ENCODE results near the gene MSH6. TPM values are rescaled to one million over a fixed set of nuclear protein-coding genes. Genes with fewer than 3 reads are reported as not detected.

Gene MSH6
- total and polyA plus RNA-seq, 2 of the 8 experiments (the other 6 are each of a cell fraction or from before 2014, with no cell fraction given), result 45.8 to 301 TPM

- no peak for TF ChIP-seq E2F6 (IDR thresholded peaks at IDR 0.05)
- TF ChIP-seq HDAC6 (IDR thresholded peaks at IDR 0.05; ENCODE audit: low read depth, low read length), result no peak
- no peak for TF ChIP-seq KDM5A (IDR thresholded peaks at IDR 0.05; ENCODE audit: low read length)
- no peak for TF ChIP-seq ZNF274 (IDR thresholded peaks at IDR 0.05; ENCODE audit: borderline replicate concordance, extremely low read depth, low read length)
- no peak for TF ChIP-seq BACH1 (IDR thresholded peaks at IDR 0.05; ENCODE audit: low read length)
- TF ChIP-seq NANOG (IDR thresholded peaks at IDR 0.05; ENCODE audit: insufficient read depth, low read depth, low read length, poor library complexity, severe bottlenecking), result no peak
Observed at GRCh38 chr2:47810850-47811249, 27.9 kb downstream of the MSH6 start (continued).

Measured in H1 (cell line).